H9 (cell line): ENCODE measurements around the gene NPRL2. TPM values are rescaled to one million over a fixed set of nuclear protein-coding genes. Genes with fewer than 3 reads are reported as not detected.
A peak's percentile ranks its signal among the peaks of the same experiment; 100 is the strongest.

Source experiments
- DNase-seq: peaks from one replicate; pipeline ENCODE4 v3.0.0-alpha.2; 2017
- H2AFZ ChIP-seq: one replicate; pipeline ENCODE4 v1.6.1; 2013; ENCODE audit warnings: mild to moderate bottlenecking, low read length, control low read depth, moderate library complexity
- H2AK5ac ChIP-seq: 2 replicates; pipeline ENCODE4 v1.6.1; 2013; ENCODE audit warnings: low read length, control low read depth, mixed read lengths; ENCODE audit not compliant: insufficient read length
- H2BK120ac ChIP-seq: one replicate; pipeline ENCODE4 v1.6.1; 2013; ENCODE audit warnings: low read depth, mild to moderate bottlenecking, low read length, control low read depth, inconsistent platforms; ENCODE audit not compliant: poor library complexity, severe bottlenecking
- H2BK12ac ChIP-seq: 2 replicates; pipeline ENCODE4 v1.6.1; 2013; ENCODE audit warnings: low read length, control low read depth, mixed read lengths, low read depth; ENCODE audit not compliant: insufficient read length
- H2BK15ac ChIP-seq: 2 replicates; pipeline ENCODE4 v1.6.1; 2013; ENCODE audit warnings: low read depth, low read length, control low read depth
- H2BK20ac ChIP-seq: one replicate; pipeline ENCODE4 v1.6.1; 2013; ENCODE audit warnings: low read depth, mild to moderate bottlenecking, low read length, control low read depth, inconsistent platforms; ENCODE audit not compliant: poor library complexity, severe bottlenecking
- H2BK5ac ChIP-seq: 2 replicates; pipeline ENCODE4 v1.6.1; 2013; ENCODE audit warnings: low read length, control low read depth, mixed read lengths; ENCODE audit not compliant: insufficient read length
- H3K14ac ChIP-seq: 2 replicates; pipeline ENCODE4 v1.6.1; 2013; ENCODE audit warnings: low read length, control low read depth; ENCODE audit not compliant: insufficient read depth
- H3K18ac ChIP-seq: 2 replicates; pipeline ENCODE4 v1.6.1; 2013; ENCODE audit warnings: low read depth, mild to moderate bottlenecking, mixed read lengths, low read length, control low read depth; ENCODE audit not compliant: insufficient read length
- H3K23ac ChIP-seq: 2 replicates; pipeline ENCODE4 v1.6.1; 2013; ENCODE audit warnings: low read length, control low read depth, mixed read lengths, low read depth; ENCODE audit not compliant: insufficient read length
- H3K23me2 ChIP-seq: 2 replicates; pipeline ENCODE4 v1.6.1; 2013; ENCODE audit warnings: low read depth, mild to moderate bottlenecking, mixed read lengths, low read length, control low read depth; ENCODE audit not compliant: insufficient read length, poor library complexity, severe bottlenecking
- H3K27ac ChIP-seq: 2 replicates; pipeline ENCODE4 v1.5.1; 2013; ENCODE audit warnings: low read length, control low read depth, mixed read lengths, low read depth; ENCODE audit not compliant: insufficient read length
- H3K27me3 ChIP-seq: 2 replicates; pipeline ENCODE4 v1.6.1; 2013; ENCODE audit warnings: low read length, control low read depth, inconsistent platforms; ENCODE audit not compliant: insufficient read depth
- H3K4ac ChIP-seq: 2 replicates; pipeline ENCODE4 v1.6.1; 2013; ENCODE audit warnings: low read depth, mild to moderate bottlenecking, control low read depth, inconsistent platforms, low read length, moderate library complexity
- H3K4me1 ChIP-seq: 2 replicates; pipeline ENCODE4 v1.6.1; 2013; ENCODE audit warnings: low read length, control low read depth, inconsistent platforms; ENCODE audit not compliant: insufficient read depth
- H3K4me2 ChIP-seq: 2 replicates; pipeline ENCODE4 v1.6.1; 2013; ENCODE audit warnings: low read length, control low read depth, mixed read lengths; ENCODE audit not compliant: insufficient read length, insufficient read depth
- H3K56ac ChIP-seq: 2 replicates; pipeline ENCODE4 v1.6.1; 2013; ENCODE audit warnings: low read depth, mild to moderate bottlenecking, mixed read lengths, low read length, control low read depth; ENCODE audit not compliant: insufficient read length
- H3K79me1 ChIP-seq: 2 replicates; pipeline ENCODE4 v1.6.1; 2013; ENCODE audit warnings: low read depth, mild to moderate bottlenecking, moderate library complexity, low read length, control low read depth, inconsistent platforms; ENCODE audit not compliant: insufficient read depth, poor library complexity, severe bottlenecking
- H3K79me2 ChIP-seq: 2 replicates; pipeline ENCODE4 v1.6.1; 2013; ENCODE audit warnings: low read length, control low read depth, inconsistent platforms; ENCODE audit not compliant: insufficient read depth
- H3K9ac ChIP-seq: 2 replicates; pipeline ENCODE4 v1.6.1; 2013; ENCODE audit warnings: low read length, control low read depth, mixed read lengths; ENCODE audit not compliant: insufficient read length; ENCODE audit errors: extremely low read depth
- H3K9me3 ChIP-seq: one replicate; pipeline ENCODE4 v1.6.1; 2013; ENCODE audit warnings: low read depth, low read length, inconsistent platforms; ENCODE audit not compliant: control insufficient read depth
- H3T11ph ChIP-seq: one replicate; pipeline ENCODE4 v1.6.1; 2013; ENCODE audit warnings: mild to moderate bottlenecking, low read length, control low read depth, inconsistent platforms
- H4K20me1 ChIP-seq: one replicate; pipeline ENCODE4 v1.6.1; 2013; ENCODE audit not compliant: control insufficient read depth, insufficient read length, insufficient read depth
- H4K5ac ChIP-seq: 2 replicates; pipeline ENCODE4 v1.6.1; 2013; ENCODE audit warnings: low read depth, mild to moderate bottlenecking, mixed read lengths, low read length, control low read depth; ENCODE audit not compliant: insufficient read length
- H4K8ac ChIP-seq: replicated peaks from 2 replicates; pipeline ENCODE4 v1.6.1; 2013; ENCODE audit warnings: low read length, control low read depth, mixed read lengths, low read depth; ENCODE audit not compliant: insufficient read length
- H4K91ac ChIP-seq: 2 replicates; pipeline ENCODE4 v1.6.1; 2013; ENCODE audit warnings: low read depth, mild to moderate bottlenecking, moderate library complexity, mixed read lengths, low read length, control low read depth; ENCODE audit not compliant: insufficient read length
- H3K27ac Mint-ChIP-seq, 3 experiments: 2 replicates in 2 of 3; 3 replicates in 1 of 3; pipeline ENCODE4 v1.8.0; 2020 to 2021; ENCODE audit warnings: mixed read lengths in 3 of 3, mild to moderate bottlenecking in 1 of 3, moderate library complexity in 1 of 3
- H3K27me3 Mint-ChIP-seq: 2 replicates; pipeline ENCODE4 v1.8.0; 2021; ENCODE audit warnings: low read depth, mild to moderate bottlenecking, moderate library complexity, mixed read lengths
- H3K36me3 Mint-ChIP-seq, 3 experiments: 2 replicates in 2 of 3; 3 replicates in 1 of 3; pipeline ENCODE4 v1.8.0; 2020 to 2021; ENCODE audit warnings: low read depth in 3 of 3, mixed read lengths in 3 of 3; ENCODE audit not compliant: insufficient read depth in 1 of 3
- H3K4me1 Mint-ChIP-seq, 2 experiments: 2 replicates each; pipeline ENCODE4 v1.8.0; 2020; ENCODE audit warnings: mixed read lengths in 2 of 2
- H3K4me3 Mint-ChIP-seq, 2 experiments: 2 replicates in 1 of 2; 3 replicates in 1 of 2; pipeline ENCODE4 v1.8.0; 2020 to 2021; ENCODE audit warnings: mild to moderate bottlenecking in 2 of 2, mixed read lengths in 2 of 2, moderate library complexity in 1 of 2
- H3K9me3 Mint-ChIP-seq, 2 experiments: 2 replicates in 1 of 2; 3 replicates in 1 of 2; pipeline ENCODE4 v1.8.0; 2020; ENCODE audit warnings: mild to moderate bottlenecking in 2 of 2, mixed read lengths in 2 of 2, moderate library complexity in 1 of 2
- CTCF ChIP-seq: fragments of 200-600 bp; sonication (generic); conservative IDR thresholded peaks from 3 replicates; pipeline ENCODE4 v1.8.0; 2021; ENCODE audit warnings: antibody characterized with exemption, mild to moderate bottlenecking
- WGBS: extraction: QIAGEN DNeasy Blood & Tissue Kit; methylation state at CpG from one replicate; pipeline ENCODE4 v1.1.7; 2013; ENCODE audit warnings: missing lambda C conversion rate, low lambda C conversion rate, mixed read lengths; ENCODE audit not compliant: insufficient read length; ENCODE audit errors: extremely low coverage; 5-methylcytosine and 5-hydroxymethylcytosine counted together
- total RNA-seq: library from RNA; stranded (reverse); gene quantifications from 2 replicates; pipeline ENCODE4 v1.2.1, GENCODE V29; 2021

The NPRL2 gene
- total RNA-seq, 1 experiment from 2014 or later: 23.4 TPM

DNA sequence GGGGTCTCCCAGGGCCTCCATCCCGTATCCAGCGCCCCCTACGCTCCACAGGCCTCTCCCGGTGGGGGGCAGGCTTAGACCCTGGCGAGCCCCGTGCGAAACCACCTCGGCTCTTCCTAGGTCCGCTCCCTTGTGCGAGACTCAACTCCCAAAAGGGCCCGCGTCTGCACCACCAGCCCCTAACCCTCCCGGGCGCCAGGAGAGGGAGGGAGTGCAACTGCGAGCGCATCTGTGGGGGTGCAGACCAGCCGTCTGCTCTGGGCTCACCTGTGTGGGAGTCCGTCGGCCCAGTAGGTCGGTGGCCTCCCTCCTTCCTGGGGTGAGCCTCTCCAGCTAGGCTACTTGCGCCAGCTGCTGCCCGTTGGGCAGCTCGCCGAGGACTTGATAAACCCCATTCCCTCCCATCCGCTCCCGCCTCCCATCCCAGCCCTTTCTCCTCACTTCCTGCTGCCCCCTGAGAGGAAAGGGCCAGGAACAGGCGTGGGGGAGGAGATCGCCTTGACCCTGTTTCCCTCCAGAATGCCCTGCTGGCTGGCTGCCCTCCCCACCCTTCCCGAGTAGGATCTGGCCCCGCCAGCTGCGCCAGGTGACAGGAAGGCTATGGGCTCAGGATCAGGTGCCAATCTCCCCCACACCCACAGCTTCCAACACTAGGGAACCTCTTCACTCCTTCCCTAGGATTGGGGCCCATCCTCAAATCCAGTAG lies 28.0 kb downstream of the NPRL2 start, which contains the start of gene HYAL2:
TSS of gene HYAL2 (minus strand) at position 360 of the 706 bp plus-strand sequence. CDS start 2,256 bp downstream, outside the sequence.
- Histone ChIP-seq H3T11ph (no peak within 1 kb of the TSS), H3K9ac (peak within 1 kb of the TSS; percentile 87), H4K20me1 (no peaks in the 10 kb centered on the region), H4K8ac (no peak within 1 kb of the TSS), H3K18ac (peak within 1 kb of the TSS; percentile 41), H3K56ac (no peak within 1 kb of the TSS), H3K4me1 (peaks cover 6% of the 10 kb centered on the region; the same call in 1 of the 2 replicates), H3K9me3 (no peaks in the 10 kb centered on the region), H3K27me3 (no peaks in the 10 kb centered on the region), H2BK120ac (no peak within 1 kb of the TSS), H3K4me2 (peak within 1 kb of the TSS; percentile 37), H2AFZ (no peak within 1 kb of the TSS), H3K23me2 (peaks cover 19% of the 10 kb centered on the region), H2BK5ac (no peak within 1 kb of the TSS), H3K23ac (no peak within 1 kb of the TSS), H3K79me2 (peaks cover 8% of the 10 kb centered on the region; the same call in 1 of the 2 replicates), H3K79me1 (peaks cover 4% of the 10 kb centered on the region), H3K14ac (peak within 1 kb of the TSS; percentile 36; the same call in 1 of the 2 replicates), H2BK15ac (no peak within 1 kb of the TSS), H2BK12ac (no peak within 1 kb of the TSS), H2BK20ac (no peak within 1 kb of the TSS), H3K4ac (no peak within 1 kb of the TSS), H2AK5ac (no peak within 1 kb of the TSS), H4K5ac (no peak within 1 kb of the TSS), H3K27ac (no peak within 1 kb of the TSS), H4K91ac (no peak within 1 kb of the TSS)
- Mint-ChIP-seq H3K27me3 (no peaks in the 10 kb centered on the region), H3K4me3 (peak within 1 kb of the TSS; percentile 85 to 90), H3K27ac (peak within 1 kb of the TSS; percentile 98 to 100 (median 99)), H3K36me3 (peaks cover 31 to 49% (median 37%) of the 10 kb centered on the region in 3 experiments), H3K9me3 (no peaks in the 10 kb centered on the region), H3K4me1 (peaks cover 22 to 50% of the 10 kb centered on the region in 2 experiments)
- no peak for TF ChIP-seq CTCF
- WGBS: no CpG with 5 or more reads among the region's 31 CpGs
- DNase-seq: peak; percentile 67
